ENCODE measurements around the gene ABCB9.
"Not testable (repeated sequence)": the region's sequence is repeated elsewhere in the genome, so short reads cannot be mapped to it uniquely, and the experiment has no call there.

GRCh38 chr12:122941351-122941750, 24.9 kb downstream of the ABCB9 start:
- not testable (repeated sequence) for TF ChIP-seq CTCF, EP300 (IDR thresholded peaks at IDR 0.05)
